Memory B cell (primary cell): ENCODE data around the gene GABRG3.

Experiments used
- ATAC-seq: fragments of 150-1000 bp; cut with Tn5 transposase; 2 replicates; pipeline ENCODE4 v1.10.0; 2021; ENCODE audit warnings: low read depth, mild to moderate bottlenecking, moderate library complexity
- DNase-seq, 2 donors: peaks; one replicate each; pipeline ENCODE4 v3.0.0; 2022; ENCODE audit warnings: low spot score in 2 of 2
- H3K27ac Mint-ChIP-seq: one replicate; pipeline ENCODE4 v1.8.0; 2022; ENCODE audit warnings: mild to moderate bottlenecking, moderate library complexity, mixed read lengths
- H3K27me3 Mint-ChIP-seq: one replicate; pipeline ENCODE4 v1.8.0; 2022; ENCODE audit warnings: mixed read lengths
- H3K36me3 Mint-ChIP-seq: one replicate; pipeline ENCODE4 v1.8.0; 2022; ENCODE audit warnings: mild to moderate bottlenecking, mixed read lengths
- H3K4me1 Mint-ChIP-seq: one replicate; pipeline ENCODE4 v1.8.0; 2022; ENCODE audit warnings: mixed read lengths
- H3K4me3 Mint-ChIP-seq: one replicate; pipeline ENCODE4 v1.8.0; 2022; ENCODE audit warnings: mild to moderate bottlenecking, moderate library complexity, mixed read lengths
- H3K9me3 Mint-ChIP-seq: one replicate; pipeline ENCODE4 v1.8.0; 2022; ENCODE audit warnings: mixed read lengths

Gene GABRG3

GRCh38 chr15:27481768-27482167 lies 510.8 kb downstream of the GABRG3 start:
- Mint-ChIP-seq H3K4me3 (no peak overlapping the region), H3K27me3 (no peaks in the 10 kb centered on the region)

DNA sequence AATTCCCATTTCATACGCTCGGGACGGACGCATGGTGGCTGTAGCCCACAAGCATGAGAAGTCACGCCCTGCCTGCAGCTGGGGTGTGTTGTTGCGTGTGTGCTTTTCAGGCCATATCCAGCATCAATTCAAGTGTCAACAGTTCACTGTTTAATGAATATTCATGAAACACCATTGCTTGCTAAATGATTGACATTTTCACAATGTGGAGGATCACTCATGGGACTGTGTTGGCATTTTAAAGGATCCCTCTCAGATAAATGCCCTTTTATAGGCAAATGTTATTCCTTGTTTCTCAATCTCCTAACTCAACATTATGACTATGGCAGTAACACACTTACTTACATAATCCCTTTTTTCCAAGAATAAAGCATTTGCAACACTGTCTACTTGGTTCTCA lies 511.3 kb downstream of the GABRG3 start:
- H3K36me3 Mint-ChIP-seq, result no peaks in the 10 kb centered on the region
- no peak overlapping the region for H3K27ac Mint-ChIP-seq
- H3K4me1 Mint-ChIP-seq, result no peaks in the 10 kb centered on the region
- DNase-seq (no peak), ATAC-seq (no peak)
- peaks cover 5% of the 10 kb centered on the region for H3K9me3 Mint-ChIP-seq
- H3K27me3 Mint-ChIP-seq, result no peaks in the 10 kb centered on the region
- no peak overlapping the region for H3K4me3 Mint-ChIP-seq

More at GRCh38 chr15:27481768-27482167, 510.8 kb downstream of the GABRG3 start:
- no peak for ATAC-seq
- Mint-ChIP-seq H3K36me3 (no peaks in the 10 kb centered on the region), H3K9me3 (peaks cover 5% of the 10 kb centered on the region), H3K4me1 (no peaks in the 10 kb centered on the region), H3K27ac (no peak overlapping the region)
- no peak for DNase-seq

DNA sequence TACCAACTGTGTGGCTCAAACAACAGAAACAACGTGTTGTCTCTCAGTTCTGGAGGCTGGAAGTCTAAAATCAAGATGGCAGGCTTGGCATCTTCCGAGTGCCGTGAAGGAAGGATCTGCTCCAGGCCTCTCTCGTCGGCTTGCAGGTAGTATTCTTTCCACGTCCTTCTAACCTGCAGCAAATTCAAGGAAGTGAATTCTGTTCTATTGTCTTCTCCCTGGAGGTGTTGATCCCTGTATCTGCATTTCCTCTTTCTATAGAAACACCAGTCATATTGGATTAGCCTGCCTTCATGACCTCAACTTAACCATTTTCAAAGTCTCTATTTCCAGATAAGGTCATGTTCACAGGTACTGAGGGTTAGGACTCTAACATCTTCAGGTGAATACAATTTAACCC lies 512.1 kb downstream of the GABRG3 start:
- H3K4me3 Mint-ChIP-seq, result no peak overlapping the region
- H3K9me3 Mint-ChIP-seq, result peaks cover 5% of the 10 kb centered on the region
- H3K4me1 Mint-ChIP-seq, result no peaks in the 10 kb centered on the region
- no peak for ATAC-seq
- H3K36me3 Mint-ChIP-seq, result no peaks in the 10 kb centered on the region
- no peak overlapping the region for H3K27ac Mint-ChIP-seq
- no peaks in the 10 kb centered on the region for H3K27me3 Mint-ChIP-seq
- DNase-seq, result no peak

DNA sequence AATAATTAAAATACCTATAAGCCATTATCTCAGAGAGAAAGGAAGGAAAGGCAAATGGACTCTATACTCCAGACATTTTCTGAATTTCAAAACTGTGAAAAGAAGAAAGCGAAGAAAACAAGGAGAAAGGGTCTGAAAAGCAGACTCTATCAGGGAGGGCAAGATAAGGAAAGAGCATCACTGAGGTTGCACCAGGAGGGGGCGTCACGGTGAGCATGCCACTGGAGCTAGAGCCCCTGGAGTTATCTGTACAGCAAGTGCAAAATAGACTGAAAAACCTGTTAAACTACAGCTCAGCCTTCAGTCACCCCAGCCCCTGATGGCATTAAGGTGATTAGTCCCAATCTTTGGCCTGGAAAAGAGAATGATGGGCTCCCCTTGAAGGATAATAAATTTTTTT lies 514.3 kb downstream of the GABRG3 start:
- H3K9me3 Mint-ChIP-seq, result peaks cover 8% of the 10 kb centered on the region
- H3K36me3 Mint-ChIP-seq, result no peaks in the 10 kb centered on the region
- ATAC-seq (no peak), DNase-seq (no peak)
- H3K4me1 Mint-ChIP-seq, result no peaks in the 10 kb centered on the region
- H3K27ac Mint-ChIP-seq, result no peak overlapping the region
- no peak overlapping the region for H3K4me3 Mint-ChIP-seq
- H3K27me3 Mint-ChIP-seq, result no peaks in the 10 kb centered on the region

DNA sequence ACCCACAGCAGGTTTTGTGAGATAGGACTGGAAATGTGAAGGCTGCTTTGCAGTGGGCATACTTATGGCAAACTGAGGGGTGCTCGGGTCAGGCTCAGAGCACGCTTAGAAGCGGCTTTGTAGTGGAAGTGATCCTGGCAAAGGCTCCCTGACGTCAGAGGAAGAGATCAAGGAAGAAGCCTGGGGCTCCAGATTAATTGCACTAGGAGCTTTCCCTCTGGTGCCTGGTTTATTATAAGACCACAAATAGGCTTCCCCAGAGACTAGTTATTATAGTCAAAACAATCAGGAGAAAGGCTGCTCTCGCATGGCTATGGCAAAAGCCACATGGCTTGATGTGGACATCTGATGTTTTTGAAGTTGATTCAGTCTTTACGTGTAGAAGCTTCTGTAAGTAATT lies 515.1 kb downstream of the GABRG3 start:
- Mint-ChIP-seq H3K4me3 (no peak overlapping the region), H3K36me3 (no peaks in the 10 kb centered on the region), H3K9me3 (peaks cover 8% of the 10 kb centered on the region), H3K27me3 (no peaks in the 10 kb centered on the region), H3K4me1 (no peaks in the 10 kb centered on the region), H3K27ac (no peak overlapping the region)
- ATAC-seq (no peak), DNase-seq (no peak)

- no peak for DNase-seq
- ATAC-seq, result no peak
- Mint-ChIP-seq H3K4me3 (no peak overlapping the region), H3K27ac (no peak overlapping the region), H3K9me3 (peaks cover 7% of the 10 kb centered on the region), H3K4me1 (no peaks in the 10 kb centered on the region), H3K27me3 (no peaks in the 10 kb centered on the region), H3K36me3 (no peaks in the 10 kb centered on the region)
Observed at GRCh38 chr15:27486683-27487647, 516.0 kb downstream of the GABRG3 start.

DNA sequence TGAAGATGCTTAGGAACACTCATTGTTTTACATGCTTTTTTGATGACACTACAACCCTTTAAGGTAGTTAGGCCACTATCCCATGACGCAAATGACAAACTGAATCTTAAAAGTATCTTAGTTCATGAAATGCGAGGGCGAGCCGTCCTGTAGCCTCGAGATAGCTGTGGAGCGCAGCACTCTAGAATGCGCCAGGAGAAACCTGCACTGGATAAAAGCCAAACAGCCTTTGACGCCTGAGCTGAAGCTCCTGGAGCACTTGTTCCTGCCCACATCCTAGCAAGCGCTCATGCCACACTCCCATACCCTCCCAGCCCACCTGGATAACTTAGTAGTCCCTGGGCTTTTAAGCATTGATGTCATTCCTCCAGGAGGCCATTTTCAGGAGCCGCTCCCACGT lies 516.9 kb downstream of the GABRG3 start:
- ATAC-seq, result no peak
- Mint-ChIP-seq H3K4me1 (no peaks in the 10 kb centered on the region), H3K4me3 (no peak overlapping the region)

GRCh38 chr15:27490867-27491595 lies 520.0 kb downstream of the GABRG3 start:
- Mint-ChIP-seq H3K4me1 (no peaks in the 10 kb centered on the region), H3K36me3 (no peaks in the 10 kb centered on the region), H3K27ac (no peak overlapping the region), H3K27me3 (no peaks in the 10 kb centered on the region), H3K9me3 (peaks cover 2% of the 10 kb centered on the region), H3K4me3 (no peak overlapping the region)
- DNase-seq (no peak), ATAC-seq (no peak)

More for the DNA sequence above, 516.9 kb downstream of the GABRG3 start:
- H3K27ac Mint-ChIP-seq, result no peak overlapping the region
- peaks cover 7% of the 10 kb centered on the region for H3K9me3 Mint-ChIP-seq
- no peaks in the 10 kb centered on the region for H3K27me3 Mint-ChIP-seq
- no peaks in the 10 kb centered on the region for H3K36me3 Mint-ChIP-seq
- DNase-seq, result no peak

- Mint-ChIP-seq H3K27me3 (no peaks in the 10 kb centered on the region), H3K4me3 (no peak overlapping the region), H3K4me1 (no peaks in the 10 kb centered on the region), H3K9me3 (peaks cover 2% of the 10 kb centered on the region), H3K27ac (no peak overlapping the region), H3K36me3 (no peaks in the 10 kb centered on the region)
- no peak for ATAC-seq
- DNase-seq, result no peak
Observed at GRCh38 chr15:27491666-27492621, 521.0 kb downstream of the GABRG3 start.

GRCh38 chr15:27495963-27496459 lies 525.0 kb downstream of the GABRG3 start:
- H3K27ac Mint-ChIP-seq, result no peak overlapping the region
- peaks cover 2% of the 10 kb centered on the region for H3K9me3 Mint-ChIP-seq
- no peaks in the 10 kb centered on the region for H3K4me1 Mint-ChIP-seq
- H3K4me3 Mint-ChIP-seq, result no peak overlapping the region
- H3K36me3 Mint-ChIP-seq, result no peaks in the 10 kb centered on the region
- no peaks in the 10 kb centered on the region for H3K27me3 Mint-ChIP-seq
- no peak for ATAC-seq
- DNase-seq, result no peak

- Mint-ChIP-seq H3K27ac (no peak overlapping the region), H3K4me3 (no peak overlapping the region), H3K27me3 (no peaks in the 10 kb centered on the region), H3K36me3 (no peaks in the 10 kb centered on the region), H3K4me1 (no peaks in the 10 kb centered on the region), H3K9me3 (peaks cover 2% of the 10 kb centered on the region)
- no peak for DNase-seq
- no peak for ATAC-seq
Observed at GRCh38 chr15:27498700-27499099, 527.7 kb downstream of the GABRG3 start.

- DNase-seq, result no peak
- H3K36me3 Mint-ChIP-seq, result no peaks in the 10 kb centered on the region
- peaks cover 4% of the 10 kb centered on the region for H3K9me3 Mint-ChIP-seq
- no peaks in the 10 kb centered on the region for H3K4me1 Mint-ChIP-seq
- no peak overlapping the region for H3K27ac Mint-ChIP-seq
- H3K27me3 Mint-ChIP-seq, result no peaks in the 10 kb centered on the region
- H3K4me3 Mint-ChIP-seq, result no peak overlapping the region
- ATAC-seq, result no peak
Observed at GRCh38 chr15:27499191-27499590, 528.2 kb downstream of the GABRG3 start.

DNA sequence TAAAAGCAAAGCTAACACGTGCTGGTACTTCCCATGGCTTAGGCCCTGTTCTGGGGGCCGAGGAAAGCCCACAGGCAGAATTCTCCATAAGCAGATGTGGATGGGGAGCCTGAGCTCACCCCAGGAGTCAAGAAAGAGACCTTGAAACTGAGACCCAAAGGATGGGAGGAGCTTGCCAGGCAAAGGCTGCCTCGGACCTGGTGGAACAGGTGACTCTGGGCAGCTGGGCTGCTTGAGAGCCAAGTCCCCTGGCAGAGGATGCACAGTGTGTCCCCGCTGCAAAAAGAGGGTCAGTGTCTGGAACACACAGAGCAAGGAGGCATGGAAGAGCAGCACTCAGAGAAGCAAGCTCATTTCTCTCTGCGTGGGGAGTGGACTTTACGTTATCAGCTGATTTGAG lies 528.7 kb downstream of the GABRG3 start:
- Mint-ChIP-seq H3K27me3 (no peaks in the 10 kb centered on the region), H3K4me1 (no peaks in the 10 kb centered on the region), H3K4me3 (no peak overlapping the region), H3K27ac (no peak overlapping the region), H3K9me3 (peaks cover 5% of the 10 kb centered on the region), H3K36me3 (no peaks in the 10 kb centered on the region)
- DNase-seq (no peak), ATAC-seq (no peak)
